GM23338 (cell line): ENCODE results near the gene FMNL1. TPM values are rescaled to one million over a fixed set of nuclear protein-coding genes. Genes with fewer than 3 reads are reported as not detected.

ENCODE experiments used
- ATAC-seq: fragments of 200-7000 bp; cut with Tn5 transposase; 3 replicates; pipeline ENCODE4 v1.9.1; 2020
- DNase-seq: peaks from one replicate; pipeline ENCODE4 v3.0.0-alpha.2; 2015; ENCODE audit warnings: low spot score
- H2AFZ ChIP-seq: fragments of 200-600 bp; sonication (generic); 2 replicates; pipeline ENCODE4 v1.8.0; 2016; ENCODE audit warnings: antibody characterized with exemption, mild to moderate bottlenecking, moderate library complexity
- H3F3A ChIP-seq: fragments of 200-600 bp; sonication (generic); replicated peaks from 2 replicates; pipeline ENCODE4 v1.8.0; 2017; ENCODE audit warnings: antibody characterized with exemption, mixed run types, low read depth
- H3K27ac ChIP-seq: fragments of 200-600 bp; sonication (generic); 2 replicates; pipeline ENCODE4 v1.6.1; 2016; ENCODE audit warnings: low read depth
- H3K27me3 ChIP-seq: fragments of 200-600 bp; sonication (generic); 2 replicates; pipeline ENCODE4 v1.8.0; 2016; ENCODE audit warnings: mild to moderate bottlenecking, mixed run types, moderate library complexity; ENCODE audit not compliant: insufficient read depth
- H3K36me3 ChIP-seq: fragments of 200-600 bp; sonication (generic); 2 replicates; pipeline ENCODE4 v1.8.0; 2016; ENCODE audit warnings: mild to moderate bottlenecking; ENCODE audit not compliant: insufficient read depth
- H3K4me1 ChIP-seq: fragments of 200-600 bp; sonication (generic); 2 replicates; pipeline ENCODE4 v1.8.0; 2016; ENCODE audit warnings: mild to moderate bottlenecking, moderate library complexity; ENCODE audit not compliant: insufficient read depth
- H3K4me2 ChIP-seq: fragments of 200-600 bp; sonication (generic); 2 replicates; pipeline ENCODE4 v1.7.1; 2017; ENCODE audit warnings: mixed run types
- H3K4me3 ChIP-seq: fragments of 200-600 bp; sonication (generic); 2 replicates; pipeline ENCODE4 v1.6.1; 2016; ENCODE audit warnings: mixed run types
- H3K79me2 ChIP-seq: fragments of 200-600 bp; sonication (generic); replicated peaks from 2 replicates; pipeline ENCODE4 v1.8.0; 2017; ENCODE audit warnings: mild to moderate bottlenecking; ENCODE audit not compliant: insufficient read depth
- H3K9me2 ChIP-seq: fragments of 200-600 bp; sonication (generic); 2 replicates; pipeline ENCODE4 v1.8.0; 2017; ENCODE audit not compliant: insufficient read depth
- H4K20me1 ChIP-seq: fragments of 200-600 bp; sonication (generic); replicated peaks from 2 replicates; pipeline ENCODE4 v1.8.0; 2017; ENCODE audit warnings: mild to moderate bottlenecking; ENCODE audit not compliant: insufficient read depth
- H3K27ac Mint-ChIP-seq: 2 replicates; pipeline ENCODE4 v1.8.0; 2020; ENCODE audit warnings: inconsistent platforms, mild to moderate bottlenecking, moderate library complexity, mixed read lengths
- H3K27me3 Mint-ChIP-seq: 3 replicates; pipeline ENCODE4 v1.8.0; 2022; ENCODE audit warnings: low read depth, mild to moderate bottlenecking, moderate library complexity, mixed read lengths, inconsistent platforms; ENCODE audit not compliant: insufficient read depth, poor library complexity
- H3K36me3 Mint-ChIP-seq: 3 replicates; pipeline ENCODE4 v1.8.0; 2021; ENCODE audit warnings: low read depth, mild to moderate bottlenecking, inconsistent platforms, moderate library complexity, mixed read lengths
- H3K4me1 Mint-ChIP-seq: 3 replicates; pipeline ENCODE4 v1.8.0; 2020; ENCODE audit warnings: mild to moderate bottlenecking, inconsistent platforms, mixed read lengths
- H3K4me3 Mint-ChIP-seq: 3 replicates; pipeline ENCODE4 v1.8.0; 2021; ENCODE audit warnings: moderate library complexity, mild to moderate bottlenecking, inconsistent platforms, mixed read lengths
- H3K9me3 Mint-ChIP-seq: 3 replicates; pipeline ENCODE4 v1.8.0; 2020; ENCODE audit warnings: moderate library complexity, mild to moderate bottlenecking, inconsistent platforms, mixed read lengths
- CREB1 ChIP-seq: fragments of 250-450 bp; sonication (Bioruptor Pico); IDR thresholded peaks from 2 replicates; pipeline ENCODE4 v1.5.0; 2020; ENCODE audit warnings: low read depth, mild to moderate bottlenecking, moderate library complexity
- CTCF ChIP-seq, 2 experiments: fragments of 200-600 bp in 1 of 2; sonication (generic) in 1 of 2; conservative IDR thresholded peaks; 2 replicates each; pipeline versions ENCODE4 v1.5.1 to v1.6.1; 2016 to 2017; ENCODE audit warnings: antibody characterized with exemption in 2 of 2, low read depth in 2 of 2, mild to moderate bottlenecking in 2 of 2, moderate library complexity in 1 of 2
- ETS1 ChIP-seq: IDR thresholded peaks from 2 replicates; pipeline ENCODE4 v1.6.1; 2016; ENCODE audit warnings: antibody characterized with exemption
- EZH2 ChIP-seq: fragments of 200-600 bp; sonication (generic); IDR thresholded peaks from one replicate; pipeline ENCODE4 v1.8.0; 2017; ENCODE audit warnings: antibody characterized with exemption, mild to moderate bottlenecking, low read depth; ENCODE audit not compliant: unreplicated experiment
- EZH2phosphoT487 ChIP-seq: fragments of 200-600 bp; sonication (generic); IDR thresholded peaks from one replicate; pipeline ENCODE4 v1.8.1; 2018; ENCODE audit warnings: antibody characterized with exemption; ENCODE audit not compliant: unreplicated experiment
- JUNB ChIP-seq: IDR thresholded peaks from one replicate; pipeline ENCODE4 v1.6.1; 2016; ENCODE audit warnings: antibody characterized with exemption; ENCODE audit not compliant: unreplicated experiment
- NANOG ChIP-seq: IDR thresholded peaks from 2 replicates; pipeline ENCODE4 v1.6.1; 2016; ENCODE audit warnings: antibody characterized with exemption, borderline replicate concordance
- POLR2AphosphoS5 ChIP-seq: IDR thresholded peaks from 2 replicates; pipeline ENCODE4 v1.6.1; 2016; ENCODE audit warnings: antibody characterized with exemption, low read depth
- REST ChIP-seq: IDR thresholded peaks from one replicate; pipeline ENCODE4 v1.6.1; 2018; ENCODE audit warnings: antibody characterized with exemption; ENCODE audit not compliant: unreplicated experiment
- STAT1 ChIP-seq: IDR thresholded peaks from one replicate; pipeline ENCODE4 v1.6.1; 2016; ENCODE audit warnings: antibody characterized with exemption; ENCODE audit not compliant: unreplicated experiment
- ZNF114 ChIP-seq: fragments of 250-450 bp; sonication (Bioruptor Pico); IDR thresholded peaks from 2 replicates; pipeline ENCODE4 v1.5.0; 2020; ENCODE audit warnings: mild to moderate bottlenecking, moderate library complexity
- ZNF331 ChIP-seq: fragments of 250-450 bp; sonication (Bioruptor Pico); IDR thresholded peaks from 2 replicates; pipeline ENCODE4 v1.5.0; 2020; ENCODE audit warnings: low read depth, mild to moderate bottlenecking, moderate library complexity
- ZNF462 ChIP-seq: fragments of 250-450 bp; sonication (Bioruptor Pico); IDR thresholded peaks from 2 replicates; pipeline ENCODE4 v1.5.0; 2020; ENCODE audit warnings: mild to moderate bottlenecking, moderate library complexity
- polyA plus RNA-seq: library from polyadenylated mRNA; unstranded; fragments of >200 nt; fragmentation: Nextera tagmentation; extraction: Ambion mirVana; gene quantifications from 2 replicates; pipeline ENCODE4 v1.2.1, GENCODE V29; 2016
- total RNA-seq: library from RNA; depleted of rRNA; stranded (reverse); fragments of >200 nt; shearing (Covaris generic); gene quantifications from 2 replicates; pipeline ENCODE4 v1.2.3, GENCODE V29; 2014

The FMNL1 gene
- total and polyA plus RNA-seq, 2 experiments from 2014 or later, result 6.6 to 9.3 TPM

- Mint-ChIP-seq H3K27ac (no peak overlapping the region), H3K4me3 (no peak overlapping the region)
Measured at GRCh38 chr17:45277992-45278391, 56.3 kb downstream of the FMNL1 start.

More at GRCh38 chr17:45277992-45278391, 56.3 kb downstream of the FMNL1 start:
- Histone ChIP-seq H3K27me3 (no peaks in the 10 kb centered on the region), H3F3A (peaks cover 7% of the 10 kb centered on the region; the same call in 1 of the 2 replicates), H2AFZ (no peak overlapping the region), H4K20me1 (no peaks in the 10 kb centered on the region; the same call in 1 of the 2 replicates), H3K36me3 (no peaks in the 10 kb centered on the region), H3K79me2 (no peaks in the 10 kb centered on the region), H3K4me1 (no peaks in the 10 kb centered on the region), H3K27ac (no peak overlapping the region), H3K4me2 (no peak overlapping the region), H3K4me3 (no peak overlapping the region), H3K9me2 (no peaks in the 10 kb centered on the region)
- peaks cover 7% of the 10 kb centered on the region; the same call in 2 of the 3 replicates for H3K36me3 Mint-ChIP-seq
- DNase-seq, result no peak
- peaks cover 2% of the 10 kb centered on the region for H3K27me3 Mint-ChIP-seq
- peaks cover 15% of the 10 kb centered on the region for H3K4me1 Mint-ChIP-seq
- no peak for ATAC-seq
- no peaks in the 10 kb centered on the region for H3K9me3 Mint-ChIP-seq
- no peak for TF ChIP-seq STAT1
- TF ChIP-seq NANOG, result no peak
- no peak for TF ChIP-seq EZH2
- TF ChIP-seq ZNF331 (CRISPR knock-in tag), result no peak
- TF ChIP-seq CTCF (conservative IDR thresholded peaks at IDR 0.05; ENCODE audit: low read depth in 2 of 2), result no peak
- TF ChIP-seq REST, result no peak
- TF ChIP-seq CREB1, result no peak
- no peak for TF ChIP-seq ZNF462 (CRISPR knock-in tag)
- no peak for TF ChIP-seq ETS1
- no peak for TF ChIP-seq ZNF114 (CRISPR knock-in tag)
- no peak for TF ChIP-seq JUNB
- TF ChIP-seq POLR2AphosphoS5, result no peak
- no peak for TF ChIP-seq EZH2phosphoT487
